Tibial nerve (tissue), 4 donors: ENCODE measurements around the gene CCNL1. TPM values are rescaled to one million over a fixed set of nuclear protein-coding genes. Genes with fewer than 3 reads are reported as not detected.
"Not testable (repeated sequence)": the region's sequence is repeated elsewhere in the genome, so short reads cannot be mapped to it uniquely, and the experiment has no call there.

ENCODE experiments used
- DNase-seq, 2 donors: peaks; one replicate each; pipeline ENCODE4 v3.0.0-alpha.2; 2019; ENCODE audit warnings: low spot score in 2 of 2
- H3K27ac ChIP-seq, 4 donors: fragments of 200-600 bp; sonication (generic) in 3 of 4; one replicate each; pipeline ENCODE4 v1.5.1; 2017 to 2019; ENCODE audit warnings: mild to moderate bottlenecking in 1 of 4
- H3K27me3 ChIP-seq, 2 donors: fragments of 200-600 bp; sonication (generic) in 1 of 2; one replicate each; pipeline versions ENCODE4 v1.5.1 to v1.6.0; 2017 to 2019
- H3K36me3 ChIP-seq, 3 donors: fragments of 200-600 bp; sonication (generic); one replicate each; pipeline ENCODE4 v1.5.1; 2018 to 2019
- H3K4me1 ChIP-seq, 4 donors: fragments of 200-600 bp; sonication (generic) in 3 of 4; one replicate each; pipeline ENCODE4 v1.5.1; 2017 to 2019
- H3K4me3 ChIP-seq, 4 donors: fragments of 200-600 bp; sonication (generic) in 3 of 4; one replicate each; pipeline ENCODE4 v1.5.1; 2017 to 2019; ENCODE audit warnings: mild to moderate bottlenecking in 1 of 4, moderate library complexity in 1 of 4
- H3K9me3 ChIP-seq, 4 donors: fragments of 200-600 bp; sonication (generic) in 3 of 4; one replicate each; pipeline ENCODE4 v1.5.1; 2017 to 2019
- CTCF ChIP-seq, 5 experiments: fragments of 200-600 bp in 3 of 5; fragments of 450-650 bp in 2 of 5; sonication (generic) in 3 of 5; IDR thresholded peaks; one replicate each; pipeline ENCODE4 v1.5.1; 2016 to 2019; ENCODE audit warnings: antibody characterized with exemption in 5 of 5, mild to moderate bottlenecking in 3 of 5, moderate library complexity in 2 of 5
- EP300 ChIP-seq, 2 donors: sonication (generic); formaldehyde crosslinking; IDR thresholded peaks; one replicate each; pipeline ENCODE4 v1.6.1; 2017; ENCODE audit warnings: antibody characterized with exemption in 2 of 2, mild to moderate bottlenecking in 1 of 2
- POLR2A ChIP-seq, 2 donors: fragments of 450-650 bp; IDR thresholded peaks; one replicate each; pipeline ENCODE4 v1.6.1; 2017; ENCODE audit warnings: antibody characterized with exemption in 2 of 2, mild to moderate bottlenecking in 2 of 2, moderate library complexity in 2 of 2
- WGBS, 2 donors: methylation state at CpG; one replicate each; pipeline ENCODE4 v1.1.5; 2018; 5-methylcytosine and 5-hydroxymethylcytosine counted together
- total RNA-seq, 4 donors: library from RNA; depleted of rRNA; stranded (reverse); fragments of >200 nt; gene quantifications; one replicate each; pipeline ENCODE4 v1.1.0, GENCODE V29; 2016

Gene CCNL1
- total RNA-seq, 4 donors from 2014 or later = 176 to 239 (median 239) TPM

GRCh38 chr3:157180262-157180661 lies 20.3 kb upstream of the CCNL1 start:
- WGBS, 2 donors = 92 to 94% methylated on average over 2 of the region's 2 CpGs
- Histone ChIP-seq H3K27me3 (no peaks in the 10 kb centered on the region), H3K27ac (no peak overlapping the region), H3K4me3 (no peak overlapping the region), H3K4me1 (peaks cover 0 to 16% (median 9%) of the 10 kb centered on the region in 4 donors), H3K9me3 (peaks cover 0 to 22% (median 0%) of the 10 kb centered on the region in 4 donors), H3K36me3 (peaks cover 0 to 46% (median 0%) of the 10 kb centered on the region in 3 donors)
- no peak for DNase-seq
- TF ChIP-seq EP300 (IDR thresholded peaks at IDR 0.05) (no peak), POLR2A (IDR thresholded peaks at IDR 0.05) (no peak), CTCF (IDR thresholded peaks at IDR 0.05) (no peak)

- TF ChIP-seq POLR2A (IDR thresholded peaks at IDR 0.05) (no peak), EP300 (IDR thresholded peaks at IDR 0.05) (no peak), CTCF (IDR thresholded peaks at IDR 0.05) (no peak)
- Histone ChIP-seq H3K27me3 (no peaks in the 10 kb centered on the region), H3K36me3 (peaks cover 0 to 37% (median 0%) of the 10 kb centered on the region in 3 donors), H3K27ac (no peak overlapping the region), H3K9me3 (peaks cover 0 to 13% (median 0%) of the 10 kb centered on the region in 4 donors), H3K4me3 (no peak overlapping the region), H3K4me1 (peaks cover 0 to 16% (median 9%) of the 10 kb centered on the region in 4 donors)
- WGBS, 2 donors = 96 to 98% methylated on average over 21 to 25 of the region's 27 CpGs
- no peak for DNase-seq
These were observed 19.4 kb upstream of the CCNL1 start for GRCh38 chr3:157179365-157179803.

- H3K36me3 ChIP-seq = peaks cover 0 to 31% (median 0%) of the 10 kb centered on the region in 3 donors
- peaks cover 0 to 23% (median 9%) of the 10 kb centered on the region in 4 donors for H3K4me1 ChIP-seq
- H3K4me3 ChIP-seq, H3K27ac ChIP-seq, H3K27me3 ChIP-seq, DNase-seq: not testable (repeated sequence)
- H3K9me3 ChIP-seq = peaks cover 0 to 10% (median 0%) of the 10 kb centered on the region in 4 donors
- 94 to 98% methylated on average over 28 to 49 of the region's 54 CpGs for WGBS, 2 donors
These were observed 18.8 kb upstream of the CCNL1 start for GRCh38 chr3:157178503-157179364.

- Histone ChIP-seq H3K4me1 (peaks cover 0 to 24% (median 9%) of the 10 kb centered on the region in 4 donors), H3K36me3 (peaks cover 0 to 23% (median 0%) of the 10 kb centered on the region in 3 donors), H3K9me3 (peaks cover 0 to 10% (median 0%) of the 10 kb centered on the region in 4 donors)
- not testable (repeated sequence) for DNase-seq, H3K27ac ChIP-seq, H3K4me3 ChIP-seq, H3K27me3 ChIP-seq
- 82 to 83% methylated on average over 9 of the region's 9 CpGs for WGBS, 2 donors
These were observed 18.0 kb upstream of the CCNL1 start for GRCh38 chr3:157177801-157178453.

GRCh38 chr3:157176934-157177333 lies 17.0 kb upstream of the CCNL1 start:
- Histone ChIP-seq H3K4me1 (peaks cover 0 to 24% (median 9%) of the 10 kb centered on the region in 4 donors), H3K27me3 (no peaks in the 10 kb centered on the region), H3K4me3 (no peak overlapping the region), H3K9me3 (peaks cover 0 to 10% (median 0%) of the 10 kb centered on the region in 4 donors), H3K36me3 (peaks cover 0 to 15% (median 0%) of the 10 kb centered on the region in 3 donors), H3K27ac (peak overlapping the region in 3 of 4 donors; percentile 92 to 99 (median 93))
- TF ChIP-seq POLR2A (IDR thresholded peaks at IDR 0.05) = no peak
- TF ChIP-seq EP300 (IDR thresholded peaks at IDR 0.05) = no peak
- TF ChIP-seq CTCF (IDR thresholded peaks at IDR 0.05) = no peak
- 90 to 91% methylated on average over 10 of the region's 10 CpGs for WGBS, 2 donors
- DNase-seq = no peak
